K562 (cell line): ENCODE measurements around the gene ZNF865. TPM values are rescaled to one million over a fixed set of nuclear protein-coding genes. Genes with fewer than 3 reads are reported as not detected.
A peak's percentile ranks its signal among the peaks of the same experiment; 100 is the strongest.

Experiments used
- CREM ChIP-seq: IDR thresholded peaks from 2 replicates; pipeline ENCODE4 v1.6.1; 2014; ENCODE audit warnings: antibody characterized with exemption, low read depth
- DIDO1 ChIP-seq: fragments of 450-650 bp; IDR thresholded peaks from 2 replicates; pipeline ENCODE4 v1.6.1; 2016; ENCODE audit warnings: low read depth, missing biosample characterization, missing genetic modification characterization
- E2F3 ChIP-seq: fragments of 250-450 bp; sonication (Bioruptor Pico); IDR thresholded peaks from 2 replicates; pipeline ENCODE4 v1.4.0; 2020; ENCODE audit warnings: mild to moderate bottlenecking
- ETV1 ChIP-seq: fragments of 450-650 bp; conservative IDR thresholded peaks from 2 replicates; pipeline ENCODE4 v1.6.1; 2016; ENCODE audit warnings: missing genetic modification characterization, control low read depth, low read depth, missing compliant biosample characterization
- GABPA ChIP-seq: fragments of 200-800 bp; sonication (Bioruptor generic); conservative IDR thresholded peaks from 2 replicates; pipeline ENCODE4 v1.6.1; 2016; ENCODE audit warnings: low read depth, missing genetic modification characterization, missing compliant biosample characterization
- GTF2E2 ChIP-seq: fragments of 200-800 bp; sonication (Bioruptor generic); IDR thresholded peaks from 2 replicates; pipeline ENCODE4 v1.6.1; 2016; ENCODE audit warnings: missing genetic modification characterization, missing compliant biosample characterization
- MAFF ChIP-seq: IDR thresholded peaks from 2 replicates; pipeline ENCODE4 v1.6.1; 2012; ENCODE audit warnings: low read length, improper control_type of control experiment
- MBD2 ChIP-seq: sonication (generic); IDR thresholded peaks from 2 replicates; pipeline ENCODE4 v1.6.1; 2016; ENCODE audit warnings: low read depth, borderline replicate concordance
- MYNN ChIP-seq, 2 experiments: sonication (generic); formaldehyde crosslinking in 1 of 2; IDR thresholded peaks; 2 replicates each; pipeline versions ENCODE4 v1.5.0 to v1.6.1; 2016 to 2020; ENCODE audit warnings: antibody characterized with exemption in 1 of 2, missing genetic modification reagents in 1 of 2
- NFIC ChIP-seq: fragments of 450-650 bp; IDR thresholded peaks from 2 replicates; pipeline ENCODE4 v1.6.1; 2017; ENCODE audit warnings: mild to moderate bottlenecking, inconsistent platforms
- PHF20 ChIP-seq: fragments of 450-650 bp; IDR thresholded peaks from 2 replicates; pipeline ENCODE4 v1.6.1; 2018; ENCODE audit not compliant: partially characterized antibody
- POLR2A ChIP-seq: fragments of 450-650 bp; conservative IDR thresholded peaks from 2 replicates; pipeline ENCODE4 v1.6.1; 2016
- PYGO2 ChIP-seq: fragments of 450-650 bp; IDR thresholded peaks from 2 replicates; pipeline ENCODE4 v1.6.1; 2016; ENCODE audit warnings: mild to moderate bottlenecking, missing genetic modification characterization, moderate library complexity, missing compliant biosample characterization
- RBFOX2 ChIP-seq: fragments of 200-400 bp; formaldehyde crosslinking; IDR thresholded peaks from 2 replicates; pipeline ENCODE4 v1.6.1; 2017; ENCODE audit warnings: low read depth, mild to moderate bottlenecking, low read length, moderate library complexity
- RBM34 ChIP-seq: fragments of 200-400 bp; formaldehyde crosslinking; IDR thresholded peaks from 2 replicates; pipeline ENCODE4 v1.6.1; 2018; ENCODE audit warnings: low read length, borderline replicate concordance; ENCODE audit not compliant: insufficient read depth
- RUNX1 ChIP-seq: sonication (generic); IDR thresholded peaks from 2 replicates; pipeline ENCODE4 v1.6.1; 2016; ENCODE audit warnings: antibody characterized with exemption, low read depth
- SMARCA5 ChIP-seq: fragments of 450-650 bp; IDR thresholded peaks from 2 replicates; pipeline ENCODE4 v1.6.1; 2016
- ZFX ChIP-seq: sonication (generic); formaldehyde crosslinking; IDR thresholded peaks from 2 replicates; pipeline ENCODE4 v1.8.0; 2022; ENCODE audit warnings: mild to moderate bottlenecking, missing genetic modification reagents, moderate library complexity
- ZNF224 ChIP-seq: sonication (generic); formaldehyde crosslinking; IDR thresholded peaks from 2 replicates; pipeline ENCODE4 v1.8.0; 2022; ENCODE audit warnings: mild to moderate bottlenecking, missing genetic modification reagents
- ZNF830 ChIP-seq: fragments of 250-450 bp; sonication (Bioruptor Pico); IDR thresholded peaks from 2 replicates; pipeline ENCODE4 v1.5.0; 2021; ENCODE audit warnings: mild to moderate bottlenecking
- ZSCAN29 ChIP-seq: fragments of 450-650 bp; IDR thresholded peaks from 2 replicates; pipeline ENCODE4 v1.6.1; 2017
- polyA plus RNA-seq, 8 experiments: library from polyadenylated mRNA; depleted of rRNA in 4 of 8; stranded (reverse) in 5 of 8; unstranded in 3 of 8; fragments of >200 nt; fragmentation: Nextera tagmentation in 2 of 8; fragmentation: Illumina TruSeq in 1 of 8; extraction: Ambion mirVana in 2 of 8; extraction: Trizol in 1 of 8; gene quantifications; 2 replicates each; pipeline versions ENCODE4 v1.2.1 to v1.2.3, GENCODE V29; 2011 to 2014; ENCODE audit warnings: inconsistent platforms in 1 of 8, missing spikeins in 1 of 8
- total RNA-seq, 7 experiments: library from RNA; depleted of rRNA in 6 of 7; stranded (reverse); fragments of >200 nt in 6 of 7; fragmentation: Illumina TruSeq in 2 of 7; extraction: Trizol in 2 of 7; gene quantifications; 2 replicates each; pipeline versions ENCODE4 v1.2.1 to v1.2.3, GENCODE V29; 2011 to 2021; ENCODE audit warnings: low replicate concordance in 1 of 7
- TF ChIP-seq, protein P1 (sequence below): fragments of 450-650 bp; IDR thresholded peaks from 2 replicates; pipeline ENCODE4 v1.6.1; 2014; ENCODE audit warnings: low read depth, mild to moderate bottlenecking, moderate library complexity, borderline replicate concordance
- TF ChIP-seq, protein P2 (sequence below): fragments of 250-450 bp; sonication (Bioruptor Pico); IDR thresholded peaks from 2 replicates; pipeline ENCODE4 v1.5.0; 2020; ENCODE audit warnings: mild to moderate bottlenecking
- TF ChIP-seq, protein P3 (sequence below): sonication (generic); formaldehyde crosslinking; IDR thresholded peaks from 2 replicates; pipeline ENCODE4 v1.4.0; 2020; ENCODE audit warnings: mild to moderate bottlenecking, missing genetic modification reagents
- TF ChIP-seq, protein P4 (sequence below): fragments of 450-650 bp; conservative IDR thresholded peaks from 2 replicates; pipeline ENCODE4 v1.6.1; 2016; ENCODE audit warnings: missing genetic modification characterization, low read depth, mild to moderate bottlenecking, missing compliant biosample characterization, moderate library complexity

Gene ZNF865
- total and polyA plus RNA-seq, 9 of the 15 experiments (the other 6 are each of a cell fraction or from before 2014, with no cell fraction given) = 0.40 to 18.8 (median 1.6) TPM; not detected in 2

DNA sequence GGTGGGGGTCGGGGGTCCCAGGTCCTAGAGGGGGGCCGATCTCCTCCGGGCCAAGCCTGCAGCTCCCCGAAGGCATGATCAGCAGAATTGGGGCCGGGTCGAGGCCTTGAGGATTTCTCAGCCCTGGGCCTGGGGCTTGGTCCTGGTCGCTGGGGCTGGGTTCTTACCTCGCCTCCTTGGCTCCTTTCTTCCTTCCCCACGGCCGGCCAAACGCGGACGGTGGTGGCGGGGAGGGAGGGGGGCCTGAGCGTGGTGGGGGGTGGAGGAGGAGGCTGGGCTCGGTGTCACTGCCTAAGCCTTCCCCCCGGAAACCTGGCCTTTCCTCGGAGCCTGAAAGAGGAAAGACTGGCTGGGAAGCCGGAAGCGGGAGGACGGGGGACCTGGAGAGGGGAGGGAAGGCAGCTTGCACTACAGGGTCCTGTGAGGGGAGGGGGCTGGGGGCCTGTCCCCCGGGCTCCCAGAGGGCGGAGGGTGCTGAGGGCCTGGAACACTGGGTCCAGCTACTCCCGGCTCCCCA, 24.8 kb upstream of the ZNF865 start, which contains the start of gene ZNF579 (continued):
- TF ChIP-seq DIDO1 (tag) = peak; percentile 55; the same call in 1 of the 2 replicates
- no peak for TF ChIP-seq RUNX1
- peak; percentile 36; the same call in 1 of the 2 replicates for TF ChIP-seq MBD2
- peak; percentile 52; the same call in 1 of the 2 replicates for TF ChIP-seq GTF2E2 (tag)
- TF ChIP-seq, protein P1, sequence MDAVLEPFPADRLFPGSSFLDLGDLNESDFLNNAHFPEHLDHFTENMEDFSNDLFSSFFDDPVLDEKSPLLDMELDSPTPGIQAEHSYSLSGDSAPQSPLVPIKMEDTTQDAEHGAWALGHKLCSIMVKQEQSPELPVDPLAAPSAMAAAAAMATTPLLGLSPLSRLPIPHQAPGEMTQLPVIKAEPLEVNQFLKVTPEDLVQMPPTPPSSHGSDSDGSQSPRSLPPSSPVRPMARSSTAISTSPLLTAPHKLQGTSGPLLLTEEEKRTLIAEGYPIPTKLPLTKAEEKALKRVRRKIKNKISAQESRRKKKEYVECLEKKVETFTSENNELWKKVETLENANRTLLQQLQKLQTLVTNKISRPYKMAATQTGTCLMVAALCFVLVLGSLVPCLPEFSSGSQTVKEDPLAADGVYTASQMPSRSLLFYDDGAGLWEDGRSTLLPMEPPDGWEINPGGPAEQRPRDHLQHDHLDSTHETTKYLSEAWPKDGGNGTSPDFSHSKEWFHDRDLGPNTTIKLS = no peak
- TF ChIP-seq POLR2A = peak; percentile 33
- TF ChIP-seq, protein P2, sequence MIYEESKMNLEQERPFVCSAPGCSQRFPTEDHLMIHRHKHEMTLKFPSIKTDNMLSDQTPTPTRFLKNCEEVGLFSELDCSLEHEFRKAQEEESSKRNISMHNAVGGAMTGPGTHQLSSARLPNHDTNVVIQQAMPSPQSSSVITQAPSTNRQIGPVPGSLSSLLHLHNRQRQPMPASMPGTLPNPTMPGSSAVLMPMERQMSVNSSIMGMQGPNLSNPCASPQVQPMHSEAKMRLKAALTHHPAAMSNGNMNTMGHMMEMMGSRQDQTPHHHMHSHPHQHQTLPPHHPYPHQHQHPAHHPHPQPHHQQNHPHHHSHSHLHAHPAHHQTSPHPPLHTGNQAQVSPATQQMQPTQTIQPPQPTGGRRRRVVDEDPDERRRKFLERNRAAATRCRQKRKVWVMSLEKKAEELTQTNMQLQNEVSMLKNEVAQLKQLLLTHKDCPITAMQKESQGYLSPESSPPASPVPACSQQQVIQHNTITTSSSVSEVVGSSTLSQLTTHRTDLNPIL (CRISPR knock-in tag) = no peak
- TF ChIP-seq, protein P3, sequence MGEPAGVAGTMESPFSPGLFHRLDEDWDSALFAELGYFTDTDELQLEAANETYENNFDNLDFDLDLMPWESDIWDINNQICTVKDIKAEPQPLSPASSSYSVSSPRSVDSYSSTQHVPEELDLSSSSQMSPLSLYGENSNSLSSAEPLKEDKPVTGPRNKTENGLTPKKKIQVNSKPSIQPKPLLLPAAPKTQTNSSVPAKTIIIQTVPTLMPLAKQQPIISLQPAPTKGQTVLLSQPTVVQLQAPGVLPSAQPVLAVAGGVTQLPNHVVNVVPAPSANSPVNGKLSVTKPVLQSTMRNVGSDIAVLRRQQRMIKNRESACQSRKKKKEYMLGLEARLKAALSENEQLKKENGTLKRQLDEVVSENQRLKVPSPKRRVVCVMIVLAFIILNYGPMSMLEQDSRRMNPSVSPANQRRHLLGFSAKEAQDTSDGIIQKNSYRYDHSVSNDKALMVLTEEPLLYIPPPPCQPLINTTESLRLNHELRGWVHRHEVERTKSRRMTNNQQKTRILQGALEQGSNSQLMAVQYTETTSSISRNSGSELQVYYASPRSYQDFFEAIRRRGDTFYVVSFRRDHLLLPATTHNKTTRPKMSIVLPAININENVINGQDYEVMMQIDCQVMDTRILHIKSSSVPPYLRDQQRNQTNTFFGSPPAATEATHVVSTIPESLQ (CRISPR knock-in tag) = no peak
- TF ChIP-seq CREM = peak; percentile 72
- no peak for TF ChIP-seq SMARCA5
- TF ChIP-seq ETV1 (tag) = peak; percentile 46
- no peak for TF ChIP-seq ZNF224 (CRISPR knock-in tag)
- TF ChIP-seq, protein P4, sequence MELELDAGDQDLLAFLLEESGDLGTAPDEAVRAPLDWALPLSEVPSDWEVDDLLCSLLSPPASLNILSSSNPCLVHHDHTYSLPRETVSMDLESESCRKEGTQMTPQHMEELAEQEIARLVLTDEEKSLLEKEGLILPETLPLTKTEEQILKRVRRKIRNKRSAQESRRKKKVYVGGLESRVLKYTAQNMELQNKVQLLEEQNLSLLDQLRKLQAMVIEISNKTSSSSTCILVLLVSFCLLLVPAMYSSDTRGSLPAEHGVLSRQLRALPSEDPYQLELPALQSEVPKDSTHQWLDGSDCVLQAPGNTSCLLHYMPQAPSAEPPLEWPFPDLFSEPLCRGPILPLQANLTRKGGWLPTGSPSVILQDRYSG (tag) = no peak
- TF ChIP-seq GABPA (tag) = peak; percentile 97
- TF ChIP-seq E2F3 (CRISPR knock-in tag) = no peak
- peak; percentile 28; the same call in 1 of the 2 replicates for TF ChIP-seq NFIC
- TF ChIP-seq RBM34 = no peak
- no peak for TF ChIP-seq PYGO2 (tag)
- TF ChIP-seq MAFF = no peak
- TF ChIP-seq MYNN (IDR thresholded peaks at IDR 0.05) = 0 out of 2 replicates have a peak, but pooled peaks have one; percentile 44
- TF ChIP-seq MYNN (CRISPR knock-in tag; IDR thresholded peaks at IDR 0.05) = no peak
- peak; percentile 62 for TF ChIP-seq RBFOX2
- no peak for TF ChIP-seq ZSCAN29
- TF ChIP-seq ZFX (CRISPR knock-in tag) = peak; percentile 45; the same call in 1 of the 2 replicates
- no peak for TF ChIP-seq ZNF830 (CRISPR knock-in tag)
- TF ChIP-seq PHF20 = peak; percentile 97
